HG03095 (cell line): ENCODE measurements around the gene NR2F2.

Source experiments
- ATAC-seq: cut with Tn5 transposase; IDR thresholded peaks from one replicate; pipeline ENCODE4 v1.9.1; 2021; ENCODE audit warnings: moderate library complexity; ENCODE audit not compliant: unreplicated experiment

Gene NR2F2

DNA sequence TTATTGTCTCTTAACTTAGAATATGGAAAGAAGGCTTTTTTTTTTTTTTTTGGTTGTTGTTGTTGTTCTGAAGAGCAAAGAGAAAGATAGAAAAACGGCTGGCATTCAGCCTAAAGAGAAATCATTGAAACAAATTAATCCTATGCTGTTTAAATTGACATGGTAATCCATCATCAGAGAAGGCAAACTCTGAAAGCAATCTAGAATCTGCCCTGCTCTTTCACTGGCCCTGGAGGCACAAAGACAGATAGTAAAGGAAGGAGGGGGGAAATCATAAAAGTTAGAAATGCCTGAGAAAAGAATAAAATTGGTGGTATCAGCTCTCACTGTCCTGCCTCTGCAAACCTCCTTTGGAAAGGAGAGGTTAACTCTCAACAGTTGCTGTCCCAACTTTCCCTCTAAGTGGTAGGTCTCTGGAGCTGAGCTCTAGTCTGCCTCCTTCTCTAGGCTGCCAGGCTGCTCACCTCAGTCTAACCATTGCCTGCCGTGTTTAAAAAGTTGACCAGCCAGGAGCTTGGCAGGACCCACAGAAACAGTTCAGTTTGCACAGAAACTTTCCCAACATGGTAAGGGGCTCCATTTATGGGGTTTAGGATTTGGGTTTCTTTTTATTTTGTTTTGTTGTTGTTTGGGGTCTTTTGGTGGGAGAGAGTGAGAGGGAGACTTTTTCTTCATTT is 13.4 kb upstream of the NR2F2 start:
- no peak for ATAC-seq

DNA sequence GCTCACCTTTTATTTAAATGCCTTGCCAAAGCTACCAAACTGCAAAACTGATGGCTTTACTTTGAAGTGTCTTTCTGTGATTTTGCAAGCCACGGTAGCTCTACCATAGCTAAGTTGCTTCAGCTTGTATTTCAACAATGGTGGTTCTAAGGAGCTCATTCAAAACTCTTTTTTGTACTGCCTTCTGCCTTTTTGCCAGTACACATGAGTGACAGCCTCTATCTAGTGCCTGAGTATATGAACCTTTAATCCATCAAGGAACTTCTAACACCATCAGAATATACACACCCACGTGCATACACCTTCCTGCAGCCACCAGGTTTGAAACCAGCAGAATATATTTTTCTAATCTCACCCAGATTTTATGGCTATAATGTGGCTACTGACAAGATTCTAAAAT is 10.4 kb upstream of the NR2F2 start:
- no peak for ATAC-seq

DNA sequence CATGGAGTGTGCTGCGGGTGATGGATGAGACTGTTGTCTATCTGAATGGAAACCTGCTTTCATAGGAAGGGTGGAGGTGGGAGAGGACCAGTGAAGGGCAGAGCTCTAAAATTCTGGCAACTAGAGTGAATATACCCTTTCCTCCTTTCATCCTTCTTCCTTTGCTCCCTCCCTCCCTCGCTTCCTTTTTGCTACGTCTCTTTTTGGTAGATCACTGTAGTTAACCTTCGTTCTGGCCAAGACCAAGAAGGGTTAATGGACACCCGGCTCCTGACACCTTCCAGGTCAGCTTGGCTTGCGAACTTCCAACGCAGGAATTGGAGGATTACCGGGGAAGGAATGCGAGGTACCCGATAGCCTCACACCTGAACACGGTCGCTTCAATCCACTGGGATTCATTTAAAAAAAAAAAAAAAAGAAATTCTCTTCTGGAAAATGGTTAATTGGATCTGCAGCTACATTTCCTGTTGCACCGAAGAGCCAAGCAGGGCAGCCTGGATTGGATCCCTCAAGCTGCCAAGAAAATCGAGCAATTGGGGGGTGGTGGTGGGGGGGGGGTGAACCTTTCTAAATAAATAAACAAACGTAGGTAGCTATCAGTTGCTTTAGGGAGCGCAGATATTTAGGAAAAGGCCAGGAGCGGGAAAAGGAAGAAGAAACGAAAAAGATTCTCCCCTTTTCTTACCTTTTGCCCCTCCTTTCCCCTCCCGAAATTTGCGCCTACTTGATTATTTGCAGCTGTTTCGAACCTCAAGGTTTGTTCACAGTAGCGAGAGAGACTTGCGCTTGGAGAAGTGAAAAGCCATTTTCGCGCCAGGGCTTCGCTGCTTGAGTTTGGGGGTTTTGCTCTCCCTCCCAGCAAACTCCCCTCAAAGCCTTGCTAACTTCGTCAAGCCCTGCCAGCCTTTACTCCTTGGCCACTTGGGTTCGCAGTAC is 9.5 kb upstream of the NR2F2 start:
- ATAC-seq: no peak

DNA sequence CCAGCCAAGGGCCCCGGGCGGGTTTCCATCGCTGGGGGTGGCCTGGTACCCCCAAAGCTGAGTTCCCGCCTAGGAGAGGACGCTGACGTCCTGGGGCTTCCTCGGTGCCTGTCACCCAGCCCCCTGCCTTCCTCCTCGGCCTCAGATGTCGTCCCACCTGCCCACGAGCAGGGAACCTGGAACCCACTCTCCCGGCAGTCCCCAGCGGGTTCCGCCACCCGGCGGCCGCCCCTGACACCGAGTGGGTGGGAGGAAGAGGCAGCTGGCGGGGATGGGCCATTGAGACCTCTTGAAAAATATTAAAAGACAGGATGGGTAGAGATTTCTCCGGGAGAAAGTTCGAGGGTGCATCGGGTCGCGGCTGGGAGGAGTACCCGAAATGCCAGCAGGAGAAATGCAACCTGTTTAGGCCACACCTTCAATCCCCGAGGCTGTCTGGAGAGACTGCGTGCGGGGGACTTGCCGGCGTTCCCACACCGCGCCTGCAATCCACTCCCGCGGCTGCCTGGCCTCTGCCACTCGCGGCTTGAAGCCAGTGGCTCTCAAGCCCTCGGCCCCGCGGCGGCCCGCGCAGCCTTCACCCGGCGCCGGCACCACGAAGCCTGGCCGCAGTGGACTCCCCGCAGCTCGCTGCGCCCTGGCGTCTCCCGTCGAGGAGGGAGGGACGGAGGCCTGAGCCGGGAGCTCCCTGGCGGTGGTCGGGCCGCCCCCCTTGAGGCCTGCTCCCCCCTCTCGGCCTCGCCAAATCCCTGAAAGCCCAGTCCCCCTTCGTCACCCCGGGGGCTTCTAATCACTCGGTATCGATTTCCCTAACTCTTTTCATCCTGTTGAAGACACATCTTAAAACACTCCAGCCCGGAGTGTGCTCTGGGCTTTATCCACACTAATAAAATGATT is 8.6 kb upstream of the NR2F2 start:
- ATAC-seq: no peak

DNA sequence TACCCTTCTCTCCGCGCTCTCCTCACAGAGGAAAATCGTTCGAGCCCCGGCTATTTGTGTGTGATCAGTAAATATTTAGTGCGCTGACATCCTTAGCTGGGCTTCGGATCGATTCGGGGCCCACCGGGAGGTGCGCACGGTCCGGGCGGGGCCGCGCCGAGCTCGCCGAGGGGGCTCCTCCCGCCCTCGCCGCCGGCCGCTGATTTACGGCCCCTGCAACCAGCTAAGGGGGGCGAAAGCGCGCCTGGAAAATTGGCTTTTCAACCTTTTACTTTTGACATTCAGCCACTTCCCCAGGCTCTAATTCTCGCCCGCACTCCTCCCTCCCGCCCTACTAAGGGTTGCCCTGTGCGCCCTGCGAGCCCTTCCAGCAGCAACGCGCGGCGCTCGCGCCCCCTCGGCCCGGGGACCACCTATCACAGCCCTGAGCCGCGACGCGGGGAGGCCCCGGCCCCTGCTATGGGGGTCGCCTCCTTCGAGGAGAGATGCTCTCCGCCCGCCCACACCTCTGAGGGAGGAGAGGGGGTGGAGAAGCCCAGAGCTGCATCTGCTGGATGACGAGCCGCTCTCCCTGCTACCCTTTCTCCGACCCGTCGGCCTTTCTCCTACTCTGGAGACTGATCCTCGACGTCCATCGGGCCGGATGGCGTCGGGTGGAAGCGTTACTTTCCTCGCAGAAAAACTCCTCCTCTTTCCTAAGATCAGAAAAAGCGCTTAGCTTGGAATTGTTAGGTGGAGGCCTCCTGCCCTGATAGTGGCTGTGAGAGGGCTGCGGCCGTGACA is 7.8 kb upstream of the NR2F2 start:
- ATAC-seq: no peak

DNA sequence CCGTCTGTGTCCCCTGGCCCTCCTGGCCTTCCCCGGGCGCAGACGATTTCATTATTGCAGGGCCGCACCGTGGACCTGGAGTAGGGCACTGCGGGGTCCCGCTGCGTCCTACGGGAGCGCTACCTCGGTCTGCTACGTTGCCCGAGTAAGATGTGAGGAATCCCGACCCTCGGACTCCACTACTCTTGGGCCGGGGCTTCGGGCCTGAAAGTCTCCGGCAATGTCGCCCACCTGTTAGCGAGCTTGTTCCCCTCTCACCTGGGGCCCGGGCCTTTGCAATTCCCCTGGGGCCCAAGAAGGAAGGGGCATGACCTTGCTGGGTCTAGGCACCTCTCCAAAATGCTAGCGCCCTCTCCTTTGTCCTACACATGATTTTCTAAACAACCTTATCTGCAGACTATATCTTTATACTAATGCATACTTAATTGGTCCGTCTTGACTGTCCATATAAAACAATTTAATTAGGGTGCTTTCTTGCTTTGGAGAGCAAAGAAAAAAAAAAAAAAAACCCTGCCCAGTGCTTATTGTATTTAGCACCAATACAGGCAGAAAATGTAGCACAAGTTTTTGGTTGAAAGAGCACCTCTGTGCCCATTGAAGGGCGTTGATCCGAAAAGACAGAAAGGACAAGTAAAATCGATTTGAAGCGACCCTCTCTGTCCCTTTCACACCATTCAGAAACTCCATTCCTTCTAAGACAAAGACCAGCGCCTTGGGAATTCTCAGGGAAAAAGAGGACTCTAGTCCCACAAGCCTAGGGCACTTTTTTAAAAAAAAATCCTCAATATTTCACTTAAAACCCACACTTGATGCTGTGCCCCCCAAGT is 7.0 kb upstream of the NR2F2 start:
- no peak for ATAC-seq

DNA sequence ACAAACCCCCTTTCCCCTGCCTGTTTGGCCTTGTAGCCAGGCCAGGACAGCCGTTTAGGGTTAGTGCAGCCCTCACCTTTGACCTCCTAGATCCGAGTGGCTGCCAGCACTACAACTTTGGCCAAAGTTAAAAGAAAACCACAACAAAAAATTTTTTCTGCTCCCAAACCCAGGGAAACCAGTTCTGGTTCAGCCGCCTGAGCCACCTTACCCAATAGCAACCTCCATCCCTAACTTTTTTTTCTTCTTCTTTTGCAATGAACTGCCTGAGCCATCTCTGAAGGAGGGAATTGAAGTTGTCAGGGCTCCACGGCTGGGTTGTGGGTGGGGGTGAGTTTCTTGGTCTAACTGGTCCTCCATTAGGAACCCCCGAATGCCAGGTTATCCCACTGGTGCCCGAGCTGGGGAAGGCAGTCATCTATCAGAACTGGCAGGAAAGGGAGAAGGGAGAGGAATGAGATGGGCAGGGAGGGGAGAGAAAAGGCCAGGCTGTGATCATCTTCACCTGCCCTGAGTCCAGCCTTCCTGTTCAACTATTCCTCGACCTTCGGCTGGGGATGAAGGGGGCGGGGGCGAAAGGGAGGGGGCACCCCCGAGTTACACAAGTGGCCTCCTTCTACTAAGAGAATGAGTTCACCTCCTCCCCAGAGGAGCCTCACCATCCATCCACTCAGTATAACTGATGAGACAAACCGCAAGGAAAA is 6.2 kb upstream of the NR2F2 start:
- ATAC-seq: no peak

DNA sequence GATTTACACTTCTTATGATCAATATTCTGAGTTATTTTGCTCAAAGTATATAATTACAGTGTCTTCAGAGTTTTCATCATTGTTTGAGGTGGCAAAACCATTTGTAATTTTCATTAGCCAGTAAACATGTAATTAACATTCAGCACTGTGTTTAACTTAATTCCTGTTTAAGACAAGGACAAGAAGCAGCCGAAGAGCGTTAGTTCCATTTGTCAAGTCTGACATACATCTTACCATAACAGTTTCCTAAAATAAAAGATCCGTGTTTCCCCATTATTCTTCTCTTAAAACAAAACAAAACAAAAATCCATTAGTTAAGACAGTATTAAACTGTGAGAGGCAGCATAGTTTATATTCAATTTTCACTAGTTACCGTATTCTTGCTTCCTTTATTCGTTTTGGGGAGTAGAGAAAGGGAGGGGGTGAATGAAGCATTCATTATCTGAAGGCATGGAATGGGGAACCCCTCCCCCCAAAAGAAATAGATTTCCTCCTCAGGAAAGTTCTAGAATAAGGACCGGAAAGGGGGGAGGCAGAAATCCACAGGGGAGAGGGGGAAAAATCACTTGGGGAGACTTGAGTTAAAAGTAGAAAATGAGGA is 5.5 kb upstream of the NR2F2 start:
- ATAC-seq: no peak

DNA sequence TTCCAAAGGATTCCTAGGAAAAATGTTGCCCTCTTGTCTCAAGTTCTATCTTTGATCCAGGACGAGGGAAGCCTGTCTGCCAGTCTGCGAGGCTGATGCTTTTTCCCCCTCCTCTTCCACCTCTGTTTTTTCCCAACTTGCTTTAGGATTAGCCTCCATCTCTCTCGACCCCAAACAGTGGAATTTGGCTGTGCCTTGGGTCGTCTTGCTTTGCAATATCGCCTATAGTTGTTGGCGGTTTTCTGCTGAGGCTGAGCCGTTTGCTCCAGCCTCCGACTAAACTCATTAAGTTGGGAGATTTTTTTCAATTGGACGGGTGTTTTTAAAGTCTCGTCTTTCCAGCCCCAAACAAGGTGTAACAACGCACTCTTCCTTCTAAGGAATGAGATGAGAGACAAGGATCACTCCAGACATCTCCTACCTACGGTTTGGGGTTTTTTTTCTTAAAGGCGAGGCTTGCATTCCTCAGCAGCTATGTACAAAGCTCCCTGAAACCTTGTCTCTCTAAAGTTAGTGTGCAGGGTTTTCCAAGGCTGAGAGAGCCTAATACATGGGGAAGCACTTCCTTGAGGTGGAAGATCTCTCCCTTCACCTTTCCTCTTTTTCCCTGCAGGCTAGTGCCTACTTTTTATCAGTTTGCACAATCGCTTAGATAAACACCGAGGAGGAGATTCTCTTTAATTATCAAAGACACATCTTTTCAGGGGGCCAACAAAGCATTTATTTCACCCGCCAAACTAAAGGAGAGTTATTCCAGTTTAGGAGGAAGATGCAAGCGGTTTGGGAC is 4.8 kb upstream of the NR2F2 start:
- ATAC-seq: no peak

DNA sequence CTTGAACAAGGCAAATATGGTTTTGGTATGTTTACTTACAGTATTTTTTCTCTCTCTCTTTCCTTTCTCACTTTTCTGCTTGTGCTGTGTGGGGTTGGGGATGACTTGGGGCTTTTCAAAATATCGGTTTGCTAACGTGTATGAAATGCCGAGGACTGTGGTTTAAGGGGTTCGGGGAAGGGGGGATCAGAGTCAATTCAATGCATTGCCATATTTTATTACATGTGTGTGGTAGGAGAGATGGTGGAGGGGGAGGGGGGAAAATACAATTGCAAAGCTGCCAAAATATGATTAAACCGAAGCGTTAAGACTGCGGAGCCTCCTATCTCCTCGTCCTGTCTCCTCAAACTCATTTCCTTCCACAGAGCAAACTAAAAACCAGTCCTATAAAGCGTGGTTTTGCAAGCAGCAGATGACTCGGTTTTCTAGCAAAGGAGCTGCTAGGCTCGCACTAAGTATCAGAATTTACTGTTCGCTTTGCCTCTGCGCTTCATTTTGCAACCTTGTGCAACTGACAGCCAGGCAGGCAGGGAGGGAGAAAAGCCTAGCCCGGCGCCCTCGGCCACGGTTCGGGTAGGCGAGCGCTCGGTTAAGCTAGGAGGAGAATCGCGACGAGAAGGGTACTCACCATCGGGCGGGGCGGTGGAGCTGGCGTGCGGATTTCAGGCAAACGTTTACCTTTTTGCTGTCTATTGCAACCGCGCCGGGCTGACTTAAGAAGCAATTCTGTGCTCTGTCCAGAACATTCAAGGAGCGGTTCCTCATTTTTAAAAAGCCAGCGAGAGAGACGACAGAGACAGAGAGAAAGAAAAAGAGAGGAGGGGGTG is 4.0 kb upstream of the NR2F2 start:
- ATAC-seq: no peak

DNA sequence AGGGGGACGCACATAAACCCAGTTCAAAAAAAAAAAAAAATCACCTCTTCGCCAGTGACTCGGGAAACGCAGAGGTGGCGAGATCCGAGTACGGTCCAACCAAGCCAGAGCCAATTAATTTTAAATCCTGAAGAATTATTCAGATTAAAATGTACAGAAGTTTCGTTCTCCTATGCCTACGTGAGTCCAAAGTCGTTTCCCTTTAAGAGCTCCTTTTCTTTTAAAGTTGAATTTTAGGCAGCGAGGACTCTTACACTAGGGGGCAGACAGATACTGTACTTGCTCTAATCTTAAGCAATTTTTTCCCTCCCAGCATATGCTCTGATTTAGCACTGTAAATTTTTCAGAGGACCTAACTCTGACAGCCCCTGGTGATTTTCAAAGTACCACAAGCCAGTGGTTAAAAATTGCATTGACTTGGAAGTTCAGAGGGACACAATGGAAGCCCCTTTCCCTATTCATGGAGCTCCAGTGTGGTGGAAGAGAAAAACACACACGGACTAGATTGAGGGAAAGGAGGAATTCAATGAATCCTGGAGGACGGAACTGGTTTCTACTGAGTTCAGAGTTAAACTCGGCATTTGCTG is 3.3 kb upstream of the NR2F2 start:
- ATAC-seq: no peak

DNA sequence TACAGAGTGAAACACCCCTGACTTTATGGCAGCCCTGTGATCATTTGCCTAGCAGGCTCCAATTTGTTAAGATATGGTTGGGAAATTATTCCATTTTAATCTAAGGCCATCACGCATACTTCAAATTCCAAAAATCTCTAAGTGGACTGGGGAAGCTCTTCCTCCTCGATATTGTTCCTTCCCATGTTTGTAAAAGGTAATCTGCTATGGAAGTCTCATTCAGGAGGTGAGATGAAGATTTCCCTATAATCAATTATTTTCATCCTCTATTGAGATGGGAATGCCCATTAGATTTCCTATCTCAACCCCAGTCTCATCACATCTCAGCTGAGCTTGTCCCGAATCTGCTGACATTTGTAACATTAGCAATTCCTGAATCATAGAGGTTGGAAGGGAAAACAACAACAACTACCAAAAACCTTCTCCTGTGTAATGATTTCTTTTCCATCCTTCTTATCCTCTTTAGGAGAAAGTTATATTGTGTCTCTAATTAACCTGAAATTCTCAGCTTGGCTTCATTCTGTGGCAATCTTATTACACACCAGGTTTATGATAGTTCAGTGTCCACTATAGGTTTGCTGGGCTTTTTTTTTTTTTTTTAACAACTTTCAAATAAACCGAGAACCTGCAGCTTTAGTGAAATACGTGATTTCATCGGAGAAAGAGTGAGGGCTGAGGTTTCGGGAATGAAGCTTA is 2.2 kb upstream of the NR2F2 start:
- ATAC-seq: no peak

DNA sequence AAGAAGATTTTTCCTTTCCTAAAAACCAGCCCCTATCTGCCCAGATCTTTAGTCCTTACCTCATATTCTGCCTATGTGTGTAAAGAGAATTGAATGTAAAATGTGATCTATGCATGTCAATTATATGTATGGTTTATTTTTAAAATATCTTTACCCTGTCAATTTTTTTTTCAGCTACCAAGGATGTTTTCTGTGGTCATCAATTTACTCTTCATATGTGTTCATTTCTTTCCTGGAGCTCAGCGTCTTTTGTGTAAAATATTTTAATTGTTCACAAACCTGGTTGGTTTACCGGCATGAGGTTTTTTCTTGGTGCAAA is 1.7 kb upstream of the NR2F2 start:
- no peak for ATAC-seq

DNA sequence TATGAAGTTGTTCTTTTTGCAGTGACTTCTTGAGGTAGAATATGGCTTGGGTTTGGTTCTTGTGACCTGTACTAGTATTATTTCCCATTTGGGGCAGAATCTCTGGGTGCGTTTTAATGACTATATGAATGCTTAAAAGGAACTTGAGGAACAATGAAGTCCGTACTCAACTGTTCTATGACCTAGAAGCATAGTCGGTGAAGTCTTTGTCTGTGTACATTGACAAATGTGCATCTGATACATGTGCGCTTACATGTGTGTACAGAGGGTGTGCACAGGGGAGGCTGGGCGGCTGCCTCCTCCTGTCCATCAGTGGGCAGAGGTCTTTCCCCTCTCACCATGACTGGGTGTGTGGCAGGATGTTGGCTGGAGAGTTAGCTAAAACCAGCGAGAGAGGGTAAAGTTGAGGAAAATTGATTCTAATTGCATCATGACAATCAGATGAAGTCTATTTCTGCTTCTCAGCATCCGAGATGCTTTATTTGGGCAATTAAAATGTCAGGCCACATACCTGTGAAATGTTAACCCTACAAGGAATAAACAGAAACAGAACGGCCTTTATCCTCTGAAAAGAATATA is 1.0 kb upstream of the NR2F2 start:
- no peak for ATAC-seq

DNA sequence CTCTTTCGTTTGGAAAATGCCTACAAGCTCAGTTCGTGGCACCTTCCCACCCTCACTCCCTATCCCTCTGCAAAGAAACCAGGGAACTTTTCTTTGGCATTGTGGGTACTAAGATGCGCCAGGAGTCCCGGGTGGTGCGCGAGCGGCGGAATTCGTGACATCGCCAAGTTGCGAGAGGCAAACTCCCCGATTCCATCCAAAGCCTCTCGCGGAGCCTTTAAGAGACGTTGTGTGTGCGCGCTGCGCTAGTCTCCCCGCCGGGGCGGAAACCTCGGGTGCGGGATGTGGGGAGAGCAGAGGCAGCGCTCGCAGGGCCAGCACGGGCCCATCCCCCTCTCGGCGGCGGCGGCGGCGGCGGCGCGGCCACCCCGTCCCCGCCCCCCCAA is 443 bp upstream of the NR2F2 start:
- ATAC-seq: peak; percentile 28
